HepG2 (cell line): ENCODE measurements around the gene GFAP. TPM values are rescaled to one million over a fixed set of nuclear protein-coding genes. Genes with fewer than 3 reads are reported as not detected.

ENCODE experiments used
- ATAC-seq: fragments of 200-7000 bp; cut with Tn5 transposase; 3 replicates; pipeline ENCODE4 v1.9.1; 2020; ENCODE audit warnings: mild to moderate bottlenecking, moderate library complexity
- BruUV-seq: library from RNA; stranded (reverse); fragments of 400-500 nt; replicated peaks from 2 replicates; lab custom pipeline; 2021; lab: Mats Ljungman, UMichigan
- CTCF ChIA-PET: fragments of 300-600 bp; formaldehyde crosslinking; extraction: SDS; loops from one replicate; lab custom pipeline; 2021; ENCODE audit warnings: low total read pairs, inconsistent platforms, low intra/inter-chr PET ratio; lab: Yijun Ruan, JAX
- POLR2A ChIA-PET: fragments of 350-600 bp; sonication (Branson Sonifier 250); formaldehyde crosslinking; loops from one replicate; lab custom pipeline; 2020; ENCODE audit warnings: antibody characterized with exemption, inconsistent platforms; lab: Yijun Ruan, JAX
- DNase-seq: peaks from one replicate; pipeline ENCODE4 v3.0.0-alpha.2; 2015; ENCODE audit warnings: low spot score
- FAIRE-seq: peaks from 3 replicates; lab custom pipeline; 2011; peaks lifted over from hg19 to GRCh38; lab: Jason Lieb, UNC
- H2AFZ ChIP-seq: one replicate; pipeline ENCODE4 v1.6.1; 2011; ENCODE audit warnings: low read length, inconsistent platforms
- H3K27ac ChIP-seq: fragments of 300-600 bp; 3 replicates; pipeline ENCODE4 v1.8.0; 2011; ENCODE audit warnings: mixed run types, mild to moderate bottlenecking, mixed read lengths, low read length, inconsistent platforms; ENCODE audit not compliant: insufficient read depth; ENCODE audit errors: extremely low read length
- H3K27me3 ChIP-seq, 2 experiments: fragments of 200-600 bp in 1 of 2; 2 replicates in 1 of 2; 3 replicates in 1 of 2; pipeline versions ENCODE4 v1.6.0 to v1.8.0; 2011; ENCODE audit warnings: low read length in 2 of 2, mild to moderate bottlenecking in 2 of 2, moderate library complexity in 2 of 2, inconsistent platforms in 1 of 2; ENCODE audit not compliant: insufficient read depth in 2 of 2, control insufficient read depth in 1 of 2
- H3K36me3 ChIP-seq, 2 experiments: fragments of 200-600 bp in 1 of 2; replicated peaks in 1 of 2; 2 replicates in 1 of 2; 3 replicates in 1 of 2; pipeline versions ENCODE4 v1.5.1 to v1.8.0; 2011; ENCODE audit warnings: low read length in 2 of 2, inconsistent platforms in 1 of 2; ENCODE audit not compliant: insufficient read depth in 2 of 2, control insufficient read depth in 1 of 2
- H3K4me1 ChIP-seq: 2 replicates; pipeline ENCODE4 v1.5.1; 2012; ENCODE audit warnings: low read length, inconsistent platforms; ENCODE audit not compliant: insufficient read depth
- H3K4me2 ChIP-seq: 2 replicates; pipeline ENCODE4 v1.6.0; 2011; ENCODE audit warnings: low read depth, low read length, inconsistent platforms
- H3K4me3 ChIP-seq, 3 experiments: fragments of 200-600 bp in 1 of 3; sonication (generic), shearing (Covaris generic) in 1 of 3; replicated peaks in 1 of 3; 2 replicates each; pipeline ENCODE4 v1.5.1; 2011 to 2016; ENCODE audit warnings: low read length in 3 of 3, inconsistent platforms in 2 of 3, low read depth in 2 of 3, mild to moderate bottlenecking in 2 of 3, control low read depth in 1 of 3, mixed read lengths in 1 of 3; ENCODE audit not compliant: insufficient read depth in 1 of 3
- H3K79me2 ChIP-seq: one replicate; pipeline ENCODE4 v1.6.1; 2011; ENCODE audit warnings: low read length, inconsistent platforms; ENCODE audit not compliant: insufficient read depth
- H3K9ac ChIP-seq: 2 replicates; pipeline ENCODE4 v1.6.0; 2011; ENCODE audit warnings: mild to moderate bottlenecking, low read depth, low read length, inconsistent platforms; ENCODE audit not compliant: insufficient read depth
- H3K9me3 ChIP-seq: 2 replicates; pipeline ENCODE4 v1.5.1; 2012; ENCODE audit warnings: mild to moderate bottlenecking, low read length
- H4K20me1 ChIP-seq: 2 replicates; pipeline ENCODE4 v1.6.0; 2011; ENCODE audit warnings: inconsistent platforms, mild to moderate bottlenecking, low read length, moderate library complexity; ENCODE audit not compliant: insufficient read depth
- HDAC1 ChIP-seq: sonication (generic); formaldehyde crosslinking; IDR thresholded peaks from 2 replicates; pipeline ENCODE4 v1.5.1; 2020; ENCODE audit warnings: mild to moderate bottlenecking, missing genetic modification reagents
- NFIC ChIP-seq: IDR thresholded peaks from 2 replicates; pipeline ENCODE4 v1.6.1; 2012; ENCODE audit warnings: mild to moderate bottlenecking, low read length, inconsistent platforms
- TAF1 ChIP-seq: sonication (generic); formaldehyde crosslinking; IDR thresholded peaks from 2 replicates; pipeline ENCODE4 v1.4.0; 2020; ENCODE audit warnings: missing genetic modification reagents
- ZSCAN29 ChIP-seq: sonication (generic); formaldehyde crosslinking; conservative IDR thresholded peaks from 2 replicates; pipeline ENCODE4 v1.4.0; 2020; ENCODE audit warnings: mild to moderate bottlenecking, missing genetic modification reagents
- WGBS: methylation state at CpG from one replicate; pipeline ENCODE4 v1.1.6; 2017; ENCODE audit warnings: low lambda C conversion rate; 5-methylcytosine and 5-hydroxymethylcytosine counted together
- in situ Hi-C: cut with HindIII; loops from 2 replicates; pipeline ENCODE4 v1.10.0; 2017; ENCODE audit warnings: low pct_unique_long_range_greater_than_20kb; ENCODE audit not compliant: extremely low pct_ligation_motif_present
- intact Hi-C: fragments of 100-400 bp; cut with micrococcal nuclease; formaldehyde crosslinking; loops from one replicate; pipeline ENCODE4 v1.10.0; 2022; ENCODE audit not compliant: unreplicated experiment
- polyA plus RNA-seq, 8 experiments: library from polyadenylated mRNA; depleted of rRNA in 3 of 8; stranded (reverse) in 7 of 8; unstranded in 1 of 8; fragments of >200 nt; fragmentation: Illumina TruSeq in 4 of 8; extraction: Trizol in 4 of 8; gene quantifications; 2 replicates each; pipeline versions ENCODE4 v1.2.1 to v1.2.3, GENCODE V29; 2011 to 2016; ENCODE audit warnings: low read depth in 4 of 8, missing spikeins in 1 of 8, mixed read lengths in 1 of 8; ENCODE audit not compliant: insufficient read depth in 1 of 8
- total RNA-seq, 5 experiments: library from RNA; depleted of rRNA; stranded (reverse); fragments of >200 nt; fragmentation: Illumina TruSeq; extraction: Trizol; gene quantifications; 2 replicates each; pipeline ENCODE4 v1.2.3, GENCODE V29; 2016; ENCODE audit warnings: low read depth in 1 of 5
- TF ChIP-seq, protein P1 (sequence below): sonication (generic); formaldehyde crosslinking; IDR thresholded peaks from 2 replicates; pipeline ENCODE4 v1.4.0; 2020; ENCODE audit warnings: missing genetic modification reagents
- TF ChIP-seq, protein P2 (sequence below): IDR thresholded peaks from 2 replicates; pipeline ENCODE4 v1.6.1; 2012; ENCODE audit warnings: low read length, improper control_type of control experiment

GFAP gene
- total and polyA plus RNA-seq, 2 of the 13 experiments (the other 11 are each of a cell fraction or from before 2014, with no cell fraction given): 0.11 to 0.29 TPM

DNA sequence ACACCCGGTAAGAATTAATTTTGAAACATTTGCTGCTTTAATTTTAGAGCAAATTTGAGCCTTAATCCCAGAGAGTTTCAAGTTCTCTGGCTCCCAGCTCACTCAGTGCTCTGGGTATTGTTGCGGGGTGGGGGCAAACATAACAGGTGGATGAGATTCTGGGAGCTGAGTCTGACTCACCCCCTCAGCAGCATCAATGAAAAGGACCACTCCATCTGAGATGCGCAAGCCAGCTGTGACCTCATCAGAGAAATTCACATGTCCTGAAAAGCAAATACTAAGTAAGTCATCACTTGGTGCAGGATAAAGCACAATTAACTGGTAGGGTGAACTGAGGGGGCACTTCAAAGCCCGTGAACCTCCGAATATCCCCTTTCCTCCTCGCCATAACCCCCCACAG is 35.9 kb downstream of the GFAP start:
- intact Hi-C loops (no loop called here), in situ Hi-C loops (no loop called here)
- ATAC-seq (no peak), DNase-seq (no peak), FAIRE-seq (no peak)
- Histone ChIP-seq H3K36me3 (peaks cover 42 to 90% of the 10 kb centered on the region in 2 experiments), H3K79me2 (no peaks in the 10 kb centered on the region), H3K4me3 (no peak overlapping the region), H4K20me1 (no peaks in the 10 kb centered on the region), H3K9ac (no peak overlapping the region), H3K9me3 (no peaks in the 10 kb centered on the region), H3K27me3 (no peaks in the 10 kb centered on the region), H2AFZ (no peak overlapping the region), H3K27ac (no peak overlapping the region), H3K4me1 (no peaks in the 10 kb centered on the region), H3K4me2 (no peak overlapping the region)
- POLR2A ChIA-PET: interaction anchor here (1.6 kb wide), 1 partner anchor 19 kb away, joined by 4 read pairs; the partner anchor contains the start of gene EFTUD2
- TF ChIP-seq, protein P1, sequence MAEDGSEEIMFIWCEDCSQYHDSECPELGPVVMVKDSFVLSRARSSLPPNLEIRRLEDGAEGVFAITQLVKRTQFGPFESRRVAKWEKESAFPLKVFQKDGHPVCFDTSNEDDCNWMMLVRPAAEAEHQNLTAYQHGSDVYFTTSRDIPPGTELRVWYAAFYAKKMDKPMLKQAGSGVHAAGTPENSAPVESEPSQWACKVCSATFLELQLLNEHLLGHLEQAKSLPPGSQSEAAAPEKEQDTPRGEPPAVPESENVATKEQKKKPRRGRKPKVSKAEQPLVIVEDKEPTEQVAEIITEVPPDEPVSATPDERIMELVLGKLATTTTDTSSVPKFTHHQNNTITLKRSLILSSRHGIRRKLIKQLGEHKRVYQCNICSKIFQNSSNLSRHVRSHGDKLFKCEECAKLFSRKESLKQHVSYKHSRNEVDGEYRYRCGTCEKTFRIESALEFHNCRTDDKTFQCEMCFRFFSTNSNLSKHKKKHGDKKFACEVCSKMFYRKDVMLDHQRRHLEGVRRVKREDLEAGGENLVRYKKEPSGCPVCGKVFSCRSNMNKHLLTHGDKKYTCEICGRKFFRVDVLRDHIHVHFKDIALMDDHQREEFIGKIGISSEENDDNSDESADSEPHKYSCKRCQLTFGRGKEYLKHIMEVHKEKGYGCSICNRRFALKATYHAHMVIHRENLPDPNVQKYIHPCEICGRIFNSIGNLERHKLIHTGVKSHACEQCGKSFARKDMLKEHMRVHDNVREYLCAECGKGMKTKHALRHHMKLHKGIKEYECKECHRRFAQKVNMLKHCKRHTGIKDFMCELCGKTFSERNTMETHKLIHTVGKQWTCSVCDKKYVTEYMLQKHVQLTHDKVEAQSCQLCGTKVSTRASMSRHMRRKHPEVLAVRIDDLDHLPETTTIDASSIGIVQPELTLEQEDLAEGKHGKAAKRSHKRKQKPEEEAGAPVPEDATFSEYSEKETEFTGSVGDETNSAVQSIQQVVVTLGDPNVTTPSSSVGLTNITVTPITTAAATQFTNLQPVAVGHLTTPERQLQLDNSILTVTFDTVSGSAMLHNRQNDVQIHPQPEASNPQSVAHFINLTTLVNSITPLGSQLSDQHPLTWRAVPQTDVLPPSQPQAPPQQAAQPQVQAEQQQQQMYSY: no peak
- no peak for TF ChIP-seq TAF1 (CRISPR knock-in tag)
- no peak for TF ChIP-seq NFIC
- TF ChIP-seq, protein P2, sequence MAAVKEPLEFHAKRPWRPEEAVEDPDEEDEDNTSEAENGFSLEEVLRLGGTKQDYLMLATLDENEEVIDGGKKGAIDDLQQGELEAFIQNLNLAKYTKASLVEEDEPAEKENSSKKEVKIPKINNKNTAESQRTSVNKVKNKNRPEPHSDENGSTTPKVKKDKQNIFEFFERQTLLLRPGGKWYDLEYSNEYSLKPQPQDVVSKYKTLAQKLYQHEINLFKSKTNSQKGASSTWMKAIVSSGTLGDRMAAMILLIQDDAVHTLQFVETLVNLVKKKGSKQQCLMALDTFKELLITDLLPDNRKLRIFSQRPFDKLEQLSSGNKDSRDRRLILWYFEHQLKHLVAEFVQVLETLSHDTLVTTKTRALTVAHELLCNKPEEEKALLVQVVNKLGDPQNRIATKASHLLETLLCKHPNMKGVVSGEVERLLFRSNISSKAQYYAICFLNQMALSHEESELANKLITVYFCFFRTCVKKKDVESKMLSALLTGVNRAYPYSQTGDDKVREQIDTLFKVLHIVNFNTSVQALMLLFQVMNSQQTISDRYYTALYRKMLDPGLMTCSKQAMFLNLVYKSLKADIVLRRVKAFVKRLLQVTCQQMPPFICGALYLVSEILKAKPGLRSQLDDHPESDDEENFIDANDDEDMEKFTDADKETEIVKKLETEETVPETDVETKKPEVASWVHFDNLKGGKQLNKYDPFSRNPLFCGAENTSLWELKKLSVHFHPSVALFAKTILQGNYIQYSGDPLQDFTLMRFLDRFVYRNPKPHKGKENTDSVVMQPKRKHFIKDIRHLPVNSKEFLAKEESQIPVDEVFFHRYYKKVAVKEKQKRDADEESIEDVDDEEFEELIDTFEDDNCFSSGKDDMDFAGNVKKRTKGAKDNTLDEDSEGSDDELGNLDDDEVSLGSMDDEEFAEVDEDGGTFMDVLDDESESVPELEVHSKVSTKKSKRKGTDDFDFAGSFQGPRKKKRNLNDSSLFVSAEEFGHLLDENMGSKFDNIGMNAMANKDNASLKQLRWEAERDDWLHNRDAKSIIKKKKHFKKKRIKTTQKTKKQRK: no peak
- no peak for TF ChIP-seq HDAC1 (CRISPR knock-in tag)
- no peak for TF ChIP-seq ZSCAN29 (CRISPR knock-in tag)
- WGBS: 93% methylated on average over 6 of the region's 6 CpGs
- BruUV-seq: no TSS peak
- CTCF ChIA-PET: interaction anchor here (1.7 to 1.8 kb wide), 2 partner anchors 100 to 104 kb away, joined by 13 to 25 read pairs; no protein-coding TSS in a partner anchor
